ENCODE data around the gene ABCC8.

- no peak for TF ChIP-seq CTCF (IDR thresholded peaks at IDR 0.05)
- TF ChIP-seq EP300 (IDR thresholded peaks at IDR 0.05), result no peak
- no peak for TF ChIP-seq POLR2A (IDR thresholded peaks at IDR 0.05)
Observed at GRCh38 chr11:17414992-17415391, 61.7 kb downstream of the ABCC8 start.

All from ovary (tissue), 3 donors.